Right lobe of liver (tissue), 6 donors: ENCODE results near the gene CERS6. TPM values are rescaled to one million over a fixed set of nuclear protein-coding genes. Genes with fewer than 3 reads are reported as not detected.

Experiments used
- ATAC-seq, 4 donors: fragments of 200-7000 bp; cut with Tn5 transposase; one replicate each; pipeline ENCODE4 v1.9.1; 2020; ENCODE audit warnings: mild to moderate bottlenecking in 4 of 4, moderate library complexity in 4 of 4
- DNase-seq, 3 donors: peaks; one replicate each; pipeline ENCODE4 v3.0.0-alpha.2; 2020
- H3K27ac ChIP-seq, 3 donors: fragments of 200-600 bp; one replicate each; pipeline ENCODE4 v1.8.0; 2022
- H3K27me3 ChIP-seq, 2 donors: fragments of 200-600 bp; one replicate each; pipeline ENCODE4 v1.8.0; 2022
- H3K36me3 ChIP-seq, 4 donors: fragments of 200-600 bp; sonication (generic) in 1 of 4; one replicate each; pipeline versions ENCODE4 v1.5.1 to v1.8.0; 2017 to 2022; ENCODE audit warnings: control low read depth in 1 of 4
- H3K4me1 ChIP-seq, 4 donors: fragments of 200-600 bp; sonication (generic) in 1 of 4; one replicate each; pipeline versions ENCODE4 v1.5.1 to v1.8.0; 2017 to 2022; ENCODE audit warnings: control low read depth in 1 of 4
- H3K4me3 ChIP-seq, 3 donors: fragments of 200-600 bp; one replicate each; pipeline ENCODE4 v1.8.0; 2022
- H3K9me3 ChIP-seq, 4 donors: fragments of 200-600 bp; sonication (generic) in 1 of 4; one replicate each; pipeline versions ENCODE4 v1.5.1 to v1.8.0; 2017 to 2022; ENCODE audit warnings: control low read depth in 1 of 4
- CTCF ChIP-seq, 4 donors: fragments of 200-600 bp in 3 of 4; fragments of 450-650 bp in 1 of 4; IDR thresholded peaks; one replicate each; pipeline versions ENCODE4 v1.5.1 to v1.8.0; 2016 to 2022; ENCODE audit warnings: antibody characterized with exemption in 4 of 4, mild to moderate bottlenecking in 2 of 4
- POLR2A ChIP-seq: fragments of 450-650 bp; IDR thresholded peaks from one replicate; pipeline ENCODE4 v1.6.1; 2017; ENCODE audit warnings: antibody characterized with exemption, mild to moderate bottlenecking
- WGBS: methylation state at CpG from one replicate; pipeline ENCODE4 v1.1.6; 2018; ENCODE audit warnings: low coverage, low lambda C conversion rate; ENCODE audit not compliant: insufficient coverage; ENCODE audit errors: missing lambda C conversion rate; 5-methylcytosine and 5-hydroxymethylcytosine counted together
- intact Hi-C, 2 donors: fragments of 100-400 bp; cut with DNase I; formaldehyde crosslinking; loops; one replicate each; pipeline versions ENCODE4 v1.11.2 to v1.14.1; 2022
- total RNA-seq, 6 experiments: library from RNA; depleted of rRNA in 2 of 6; stranded (reverse); fragments of >200 nt in 2 of 6; fragmentation: NEBNext Ultra II Directional in 3 of 6; extraction: Animal tissue kit (Norgen Biotek cat#: 25700) in 3 of 6; gene quantifications; one replicate each; pipeline versions ENCODE4 v1.1.0 to v1.2.4, GENCODE V29; 2016 to 2023
- donor health status: DM: no; HTN: yes; CAD: no.
- donor health status: DM: no; HTN: no; CAD: no.
- donor health status: DM: no; HTN: no; CAD: no.
- donor health status: DM: no; HTN: yes; CAD: no.
- donor health status: DM: no; HTN: yes; CAD: no.

The CERS6 gene
- total RNA-seq, 6 experiments from 2014 or later = 10.4 to 30.1 (median 15.6) TPM

GRCh38 chr2:168683996-168684395, 227.9 kb downstream of the CERS6 start:
- WGBS = 82% methylated on average over 1 of the region's 1 CpG
- H3K9me3 ChIP-seq = no peaks in the 10 kb centered on the region
- no peaks in the 10 kb centered on the region for H3K4me1 ChIP-seq
- H3K27ac ChIP-seq = no peak overlapping the region
- ATAC-seq (peak in 1 of 4 donors; percentile 38), DNase-seq (no peak)
- intact Hi-C loops = no loop called here
- H3K4me3 ChIP-seq = no peak overlapping the region
- no peaks in the 10 kb centered on the region for H3K27me3 ChIP-seq
- no peaks in the 10 kb centered on the region for H3K36me3 ChIP-seq
- TF ChIP-seq CTCF (IDR thresholded peaks at IDR 0.05) (no peak), POLR2A (no peak)

GRCh38 chr2:168684921-168685599, 229.0 kb downstream of the CERS6 start:
- ATAC-seq (no peak), DNase-seq (no peak)
- 85% methylated on average over 3 of the region's 3 CpGs for WGBS
- H3K27ac ChIP-seq = no peak overlapping the region
- no peak overlapping the region for H3K4me3 ChIP-seq
- no peaks in the 10 kb centered on the region for H3K9me3 ChIP-seq
- H3K27me3 ChIP-seq = no peaks in the 10 kb centered on the region
- TF ChIP-seq CTCF (IDR thresholded peaks at IDR 0.05) (no peak), POLR2A (no peak)
- H3K36me3 ChIP-seq = no peaks in the 10 kb centered on the region
- intact Hi-C loops = no loop called here
- no peaks in the 10 kb centered on the region for H3K4me1 ChIP-seq

GRCh38 chr2:168685600-168686451, 229.8 kb downstream of the CERS6 start:
- no peak for TF ChIP-seq POLR2A
- TF ChIP-seq CTCF (IDR thresholded peaks at IDR 0.05) = no peak
- Histone ChIP-seq H3K4me1 (no peaks in the 10 kb centered on the region), H3K9me3 (no peaks in the 10 kb centered on the region), H3K36me3 (no peaks in the 10 kb centered on the region), H3K4me3 (no peak overlapping the region), H3K27me3 (no peaks in the 10 kb centered on the region), H3K27ac (no peak overlapping the region)
- ATAC-seq (peak in 1 of 4 donors; percentile 39), DNase-seq (no peak)
- WGBS = 86% methylated on average over 15 of the region's 17 CpGs
- intact Hi-C loops = no loop called here

GRCh38 chr2:168686452-168687191, 230.6 kb downstream of the CERS6 start:
- intact Hi-C loops = no loop called here
- H3K9me3 ChIP-seq = no peaks in the 10 kb centered on the region
- no peak for ATAC-seq
- no peak overlapping the region for H3K4me3 ChIP-seq
- H3K4me1 ChIP-seq = no peaks in the 10 kb centered on the region
- no peak overlapping the region for H3K27ac ChIP-seq
- H3K36me3 ChIP-seq = no peaks in the 10 kb centered on the region
- no peaks in the 10 kb centered on the region for H3K27me3 ChIP-seq
- WGBS = 92% methylated on average over 4 of the region's 4 CpGs
- DNase-seq = no peak
- TF ChIP-seq CTCF (IDR thresholded peaks at IDR 0.05) = no peak
- no peak for TF ChIP-seq POLR2A
